Measurements from ENCODE around the gene UGT2B28.
"Not testable (repeated sequence)": the region's sequence is repeated elsewhere in the genome, so short reads cannot be mapped to it uniquely, and the experiment has no call there.

UGT2B28 gene

GRCh38 chr4:69317669-69318298, 37.5 kb downstream of the UGT2B28 start:
- H2AFZ ChIP-seq (ENCODE audit: low read depth, low read length), result not testable (repeated sequence)

DNA sequence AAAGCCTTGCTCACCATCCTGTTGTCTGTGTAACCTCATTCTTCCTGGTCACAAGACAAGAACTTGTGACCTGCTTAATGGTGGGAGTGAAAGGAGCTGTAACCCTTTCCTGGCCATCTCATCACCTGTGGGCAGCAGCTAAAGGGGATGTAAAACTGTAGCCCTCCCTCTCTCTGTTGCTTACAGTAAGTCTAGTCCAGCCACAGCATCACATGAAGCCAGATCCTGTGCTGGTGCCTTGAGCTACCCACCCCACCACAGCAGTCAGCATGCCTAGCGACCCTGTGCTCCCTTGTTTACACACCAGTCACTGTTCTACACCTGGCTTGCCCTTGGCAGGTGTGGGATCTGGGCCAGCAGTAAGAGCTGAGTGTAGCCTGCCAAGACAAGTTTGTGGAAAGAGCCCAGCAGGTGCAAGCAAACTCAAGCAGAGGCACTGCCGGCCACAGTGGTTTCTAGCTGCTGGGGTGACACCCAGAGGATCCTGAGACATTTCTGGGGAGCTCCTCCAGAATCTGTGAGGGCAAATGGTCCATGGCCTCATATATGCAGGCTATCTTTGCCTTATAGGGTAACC, 41.0 kb downstream of the UGT2B28 start:
- no peaks in the 10 kb centered on the region for H3K9me3 ChIP-seq (ENCODE audit: insufficient read depth, low read length, severe bottlenecking)
- H3K4me2 ChIP-seq (ENCODE audit: insufficient read depth, low read length), result no peak overlapping the region
- DNase-seq, result no peak
- H3K36me3 ChIP-seq (ENCODE audit: insufficient read depth, low read length), result no peaks in the 10 kb centered on the region
- no peak overlapping the region for H3K4me3 ChIP-seq (ENCODE audit: low read depth in 1 of 2, low read length in 2 of 2)
- H3K27me3 ChIP-seq (ENCODE audit: insufficient read depth, low read length, poor library complexity), result no peaks in the 10 kb centered on the region
- no peak overlapping the region for H3K27ac ChIP-seq (ENCODE audit: low read length)
- H3K4me1 ChIP-seq (ENCODE audit: insufficient read depth, low read length), result no peaks in the 10 kb centered on the region
- ATAC-seq (ENCODE audit: insufficient read depth, low read depth), result no peak
- H3K9ac ChIP-seq (ENCODE audit: low read depth, low read length), result no peak overlapping the region
- no peak overlapping the region for H2AFZ ChIP-seq (ENCODE audit: low read depth, low read length)
- TF ChIP-seq, protein P1, sequence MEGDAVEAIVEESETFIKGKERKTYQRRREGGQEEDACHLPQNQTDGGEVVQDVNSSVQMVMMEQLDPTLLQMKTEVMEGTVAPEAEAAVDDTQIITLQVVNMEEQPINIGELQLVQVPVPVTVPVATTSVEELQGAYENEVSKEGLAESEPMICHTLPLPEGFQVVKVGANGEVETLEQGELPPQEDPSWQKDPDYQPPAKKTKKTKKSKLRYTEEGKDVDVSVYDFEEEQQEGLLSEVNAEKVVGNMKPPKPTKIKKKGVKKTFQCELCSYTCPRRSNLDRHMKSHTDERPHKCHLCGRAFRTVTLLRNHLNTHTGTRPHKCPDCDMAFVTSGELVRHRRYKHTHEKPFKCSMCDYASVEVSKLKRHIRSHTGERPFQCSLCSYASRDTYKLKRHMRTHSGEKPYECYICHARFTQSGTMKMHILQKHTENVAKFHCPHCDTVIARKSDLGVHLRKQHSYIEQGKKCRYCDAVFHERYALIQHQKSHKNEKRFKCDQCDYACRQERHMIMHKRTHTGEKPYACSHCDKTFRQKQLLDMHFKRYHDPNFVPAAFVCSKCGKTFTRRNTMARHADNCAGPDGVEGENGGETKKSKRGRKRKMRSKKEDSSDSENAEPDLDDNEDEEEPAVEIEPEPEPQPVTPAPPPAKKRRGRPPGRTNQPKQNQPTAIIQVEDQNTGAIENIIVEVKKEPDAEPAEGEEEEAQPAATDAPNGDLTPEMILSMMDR (IDR thresholded peaks at IDR 0.05; ENCODE audit: borderline replicate concordance, extremely low read depth, low read length, poor library complexity, severe bottlenecking), result no peak
- TF ChIP-seq EZH2 (IDR thresholded peaks at IDR 0.05; ENCODE audit: borderline replicate concordance, low read depth, low read length, severe bottlenecking), result no peak
- H3K79me2 ChIP-seq (ENCODE audit: insufficient read depth, low read length), result no peaks in the 10 kb centered on the region
- no peaks in the 10 kb centered on the region for H4K20me1 ChIP-seq (ENCODE audit: insufficient read depth, low read length)

More at GRCh38 chr4:69317669-69318298, 37.5 kb downstream of the UGT2B28 start:
- H3K27ac ChIP-seq (ENCODE audit: low read length); H3K79me2 ChIP-seq (ENCODE audit: insufficient read depth, low read length); H3K9ac ChIP-seq (ENCODE audit: low read depth, low read length); H3K4me1 ChIP-seq (ENCODE audit: insufficient read depth, low read length); ATAC-seq (ENCODE audit: insufficient read depth, low read depth); H3K4me3 ChIP-seq (ENCODE audit: low read depth in 1 of 2, low read length in 2 of 2); H3K27me3 ChIP-seq (ENCODE audit: insufficient read depth, low read length, poor library complexity); H3K36me3 ChIP-seq (ENCODE audit: insufficient read depth, low read length); H3K4me2 ChIP-seq (ENCODE audit: insufficient read depth, low read length); H3K9me3 ChIP-seq (ENCODE audit: insufficient read depth, low read length, severe bottlenecking); H4K20me1 ChIP-seq (ENCODE audit: insufficient read depth, low read length): not testable (repeated sequence)
- peak; percentile 10 for DNase-seq
- TF ChIP-seq, protein P1 (IDR thresholded peaks at IDR 0.05; ENCODE audit: borderline replicate concordance, extremely low read depth, low read length, poor library complexity, severe bottlenecking), result peak; percentile 48

DNA sequence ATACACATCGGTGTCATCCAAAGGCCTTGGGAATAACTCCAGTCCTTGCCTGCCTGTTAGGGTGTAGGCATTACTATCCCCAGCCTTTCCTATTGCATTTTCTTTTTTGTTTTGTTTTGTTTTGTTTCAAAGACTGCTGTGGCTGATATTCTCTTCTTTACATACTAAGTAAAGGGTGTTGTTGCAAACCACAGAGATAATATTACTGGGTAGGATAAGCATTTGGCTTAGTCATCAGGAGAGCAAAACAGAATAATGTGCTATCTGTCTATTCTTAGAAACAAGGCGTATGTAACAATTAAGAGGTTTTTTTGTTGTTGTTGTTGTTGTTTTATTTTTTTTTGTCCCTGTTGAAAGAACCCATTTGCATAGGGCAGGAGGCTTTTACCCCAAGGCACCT, 41.8 kb downstream of the UGT2B28 start:
- TF ChIP-seq EZH2 (IDR thresholded peaks at IDR 0.05; ENCODE audit: borderline replicate concordance, low read depth, low read length, severe bottlenecking), result no peak
- TF ChIP-seq, protein P1 (IDR thresholded peaks at IDR 0.05; ENCODE audit: borderline replicate concordance, extremely low read depth, low read length, poor library complexity, severe bottlenecking), result no peak
- Histone ChIP-seq H3K4me2 (ENCODE audit: insufficient read depth, low read length) (no peak overlapping the region), H3K27me3 (ENCODE audit: insufficient read depth, low read length, poor library complexity) (no peaks in the 10 kb centered on the region), H3K4me3 (ENCODE audit: low read depth in 1 of 2, low read length in 2 of 2) (no peak overlapping the region), H2AFZ (ENCODE audit: low read depth, low read length) (no peak overlapping the region), H3K27ac (ENCODE audit: low read length) (no peak overlapping the region), H3K4me1 (ENCODE audit: insufficient read depth, low read length) (no peaks in the 10 kb centered on the region), H3K9me3 (ENCODE audit: insufficient read depth, low read length, severe bottlenecking) (no peaks in the 10 kb centered on the region), H3K79me2 (ENCODE audit: insufficient read depth, low read length) (no peaks in the 10 kb centered on the region), H3K9ac (ENCODE audit: low read depth, low read length) (no peak overlapping the region), H4K20me1 (ENCODE audit: insufficient read depth, low read length) (no peaks in the 10 kb centered on the region), H3K36me3 (ENCODE audit: insufficient read depth, low read length) (no peaks in the 10 kb centered on the region)
- DNase-seq (no peak), ATAC-seq (ENCODE audit: insufficient read depth, low read depth) (no peak)
